ENCODE results near the gene HUWE1.
"Not testable (repeated sequence)": the region's sequence is repeated elsewhere in the genome, so short reads cannot be mapped to it uniquely, and the experiment has no call there.

Gene HUWE1

DNA sequence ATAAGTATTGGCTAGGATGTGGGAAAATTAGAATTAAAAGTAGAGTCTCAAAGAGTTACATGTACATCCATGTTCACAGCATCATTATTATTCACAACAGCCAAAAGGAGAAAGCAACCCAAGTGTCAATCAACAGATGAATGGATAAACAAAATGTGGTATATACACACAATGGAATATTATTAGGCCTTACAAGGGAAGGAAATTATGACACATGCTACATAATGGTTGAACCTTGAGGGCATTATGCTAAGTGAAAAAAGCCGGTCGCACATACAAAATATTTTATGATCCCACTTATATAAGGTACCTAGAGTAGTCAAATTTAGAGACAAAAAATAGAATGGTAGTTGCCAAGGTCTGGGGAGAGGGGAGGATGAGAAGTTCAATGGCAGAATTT, 80.1 kb downstream of the HUWE1 start:
- no peak for DNase-seq

DNA sequence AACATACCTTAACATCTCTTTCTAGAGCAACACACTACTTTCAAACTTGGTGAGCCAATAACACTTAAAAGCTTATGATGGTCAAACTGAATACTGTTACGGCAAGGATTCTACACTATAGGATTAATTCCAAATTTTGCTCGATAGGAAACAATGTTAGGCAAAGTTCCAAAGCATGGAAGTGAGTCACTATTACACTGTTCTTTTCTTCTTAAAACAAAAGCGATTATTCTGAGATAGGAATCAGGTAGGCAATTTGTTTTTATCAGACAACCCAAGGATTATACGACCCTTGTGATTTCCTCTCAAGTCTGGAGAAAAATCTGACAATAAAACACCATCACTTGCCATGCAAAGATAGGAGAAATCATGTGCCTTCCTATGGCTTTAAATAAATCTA, 81.5 kb downstream of the HUWE1 start:
- no peak for DNase-seq

DNA sequence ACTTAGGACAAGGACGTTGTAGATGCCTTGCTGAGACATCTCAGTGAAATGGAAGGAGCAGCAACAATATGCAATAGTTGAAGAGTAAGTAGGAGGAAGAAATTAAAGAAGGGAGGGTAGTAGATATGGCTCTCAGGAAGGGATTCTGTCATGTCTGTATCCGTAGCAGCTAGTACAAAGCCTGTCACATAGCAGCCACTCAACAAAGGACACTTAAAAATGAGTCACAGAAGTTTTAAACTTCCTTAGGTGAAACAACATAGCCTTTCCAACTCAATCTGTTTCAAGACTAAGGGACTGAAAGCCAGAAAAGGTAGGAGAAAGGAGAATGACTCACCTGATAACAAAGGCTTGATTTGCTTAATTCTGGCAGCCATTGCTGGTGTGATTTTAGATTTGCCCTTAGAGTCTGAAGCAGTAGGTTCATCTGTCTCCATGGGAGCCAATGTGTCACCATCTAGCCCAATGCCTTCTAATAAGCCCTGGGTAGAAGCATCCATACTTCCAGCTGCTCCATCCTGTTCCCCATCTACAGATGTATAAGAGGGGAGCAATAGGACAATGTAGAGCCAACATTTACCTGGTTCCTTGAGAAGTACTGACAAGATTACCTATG, 86.6 kb downstream of the HUWE1 start:
- DNase-seq: no peak

DNA sequence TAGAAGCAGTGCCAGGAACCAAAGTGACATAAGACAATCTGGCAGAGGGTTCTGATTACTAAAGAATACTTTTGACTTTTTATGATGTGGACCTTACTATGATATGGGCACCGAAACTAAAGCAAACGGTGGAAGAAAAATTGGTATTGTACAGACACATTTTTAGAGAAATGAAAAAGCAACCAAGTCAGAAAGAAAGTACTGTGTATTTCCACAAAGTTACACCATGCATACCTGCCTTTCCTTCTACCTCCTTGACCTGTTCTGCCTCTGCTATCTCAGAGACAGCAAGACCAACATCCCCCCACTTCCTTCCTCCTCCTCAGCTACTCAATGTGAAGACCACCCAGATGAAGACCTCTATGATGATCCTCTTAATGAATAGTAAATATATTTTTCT, 88.3 kb downstream of the HUWE1 start:
- no peak for DNase-seq

DNA sequence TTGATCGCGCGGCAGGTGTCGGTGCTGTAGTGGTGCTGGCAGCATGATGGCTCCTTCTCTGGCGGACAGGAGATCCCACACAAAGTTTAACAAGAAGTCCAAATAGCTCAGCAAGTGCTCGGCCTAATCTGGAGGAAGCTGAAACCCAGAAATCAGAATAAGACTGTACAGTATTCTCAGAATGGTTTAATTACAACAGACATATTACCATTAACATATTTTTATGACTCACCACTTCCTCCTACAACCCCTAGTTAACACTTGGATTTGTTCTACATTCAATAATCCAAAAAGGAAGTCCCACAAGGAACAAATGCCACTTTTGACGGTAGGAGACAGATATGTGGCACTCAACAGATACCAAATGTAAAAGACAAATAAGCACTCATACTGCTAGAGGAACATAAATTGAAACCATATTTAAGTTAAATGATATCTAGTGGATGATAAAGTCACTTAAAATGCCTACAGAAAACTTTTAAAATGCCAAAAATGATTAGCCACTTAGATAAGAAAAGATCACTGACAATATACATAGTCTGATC, 91.2 kb downstream of the HUWE1 start:
- DNase-seq: no peak

DNA sequence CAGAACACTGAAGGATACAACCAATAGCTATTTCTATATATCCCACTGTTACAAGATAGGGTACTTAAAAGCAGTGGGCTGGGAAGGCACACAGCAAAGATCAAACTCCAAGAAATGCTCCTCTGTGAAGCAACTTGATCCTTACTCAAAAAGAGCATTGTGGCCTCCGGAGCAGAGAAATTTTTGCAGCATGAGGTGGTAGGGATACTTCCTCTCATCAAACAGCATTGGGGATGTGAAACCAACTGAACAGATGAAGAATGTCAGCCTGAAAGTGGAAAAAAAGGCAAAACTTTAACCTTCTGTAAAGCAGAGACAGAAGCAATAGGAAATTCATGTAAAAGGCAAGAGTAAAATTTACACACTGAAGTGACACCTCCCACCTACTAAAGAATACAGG, 92.2 kb downstream of the HUWE1 start:
- DNase-seq: no peak

DNA sequence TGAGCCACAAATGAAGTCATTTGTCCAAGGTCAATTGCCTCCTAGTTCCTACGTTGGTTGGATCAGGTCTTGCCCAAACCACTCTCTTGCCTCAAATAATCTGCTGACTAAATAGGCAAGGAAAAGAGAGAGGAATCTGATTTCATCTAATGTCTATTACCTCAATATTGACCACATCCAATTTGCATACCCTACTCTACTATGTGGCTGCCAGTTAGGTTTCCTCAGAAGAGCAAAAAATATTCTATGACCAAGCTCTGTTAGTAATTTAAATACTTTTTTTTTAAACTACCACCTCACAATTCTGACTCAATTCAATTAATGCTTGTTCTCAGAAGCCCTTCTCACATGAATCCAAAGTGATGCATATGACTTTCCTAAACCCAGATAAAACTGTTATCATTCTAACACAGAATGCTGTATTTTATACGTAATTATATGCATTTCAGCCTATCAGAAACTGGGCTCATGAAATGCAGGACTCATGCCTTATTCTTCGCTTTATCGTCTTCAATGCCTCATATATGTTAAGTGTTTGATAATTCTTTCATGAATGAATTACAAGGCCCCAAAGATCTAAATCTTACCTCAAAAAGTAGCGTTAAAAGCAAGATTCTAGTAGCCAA, 98.6 kb downstream of the HUWE1 start:
- DNase-seq: no peak

DNA sequence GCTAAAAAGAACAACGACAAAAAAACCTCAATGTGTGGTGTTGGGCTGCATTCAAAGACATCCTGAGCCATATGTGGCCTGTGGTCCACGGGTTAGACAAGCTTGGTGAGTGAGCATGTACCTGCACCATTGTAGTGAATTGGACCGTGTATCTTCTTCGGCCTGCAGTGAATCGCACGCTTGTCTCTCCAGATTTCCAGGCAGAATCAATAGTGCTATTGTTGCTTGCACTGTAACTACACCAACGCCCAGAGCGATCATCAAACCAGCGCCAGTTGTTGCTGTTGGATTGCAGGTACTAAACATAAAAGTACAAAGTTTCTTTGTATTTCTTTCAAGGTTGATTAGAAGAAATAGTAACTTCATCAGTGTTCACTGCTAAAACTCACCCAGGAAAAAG, 101.6 kb downstream of the HUWE1 start:
- no peak for DNase-seq

DNA sequence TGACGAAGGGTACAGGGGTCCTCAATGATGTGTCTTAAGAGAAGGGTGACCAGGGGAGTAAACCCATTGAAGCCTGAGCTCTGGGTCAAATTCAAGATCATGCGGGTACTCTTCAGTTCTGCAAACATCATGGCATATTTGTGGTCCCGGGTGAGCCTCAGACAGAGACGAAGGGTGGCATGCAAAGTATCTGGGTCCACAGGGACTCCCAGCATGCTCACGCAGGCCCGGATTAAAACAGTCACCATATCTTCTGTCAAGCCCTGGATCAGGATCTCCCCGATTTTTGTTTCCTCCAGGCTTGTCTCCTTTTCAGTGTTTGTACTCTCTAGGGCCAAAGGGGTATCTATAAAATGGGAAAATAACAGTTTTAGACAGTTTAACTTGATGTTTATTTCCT, 102.9 kb downstream of the HUWE1 start:
- no peak for DNase-seq

DNA sequence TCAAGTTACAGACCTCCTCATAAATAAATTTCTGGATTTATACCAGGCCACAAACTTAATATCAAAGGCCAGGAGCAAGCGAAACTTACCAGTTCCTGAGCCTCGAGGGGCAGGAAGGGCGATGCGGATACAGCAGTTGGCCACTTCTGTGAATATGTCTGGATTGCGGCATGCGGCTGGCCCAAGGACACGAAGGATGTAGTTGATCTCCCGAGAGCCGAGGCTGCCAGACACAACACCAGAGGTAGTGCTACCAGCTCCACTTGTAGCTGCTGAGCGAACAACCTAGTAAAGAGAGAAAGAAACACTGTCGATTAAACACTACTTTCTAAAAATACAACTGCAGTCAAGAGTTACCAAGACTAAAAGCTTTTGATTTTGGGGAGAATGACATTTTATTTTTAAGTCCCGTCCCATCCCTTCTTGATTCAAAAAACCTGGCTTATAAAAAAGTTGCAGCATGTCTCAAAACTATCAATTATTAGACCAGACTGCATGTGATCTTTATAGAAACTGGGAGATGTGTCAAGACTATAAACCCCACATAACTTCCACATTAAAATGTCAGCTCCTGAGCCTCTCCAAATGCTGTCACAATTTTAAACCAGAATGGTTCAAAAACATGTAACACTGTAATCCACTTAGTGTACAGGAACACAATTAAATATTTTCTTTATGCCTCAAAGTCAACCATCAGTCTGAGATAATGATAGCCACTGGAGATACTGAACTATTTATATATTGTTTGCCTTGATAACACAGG, 105.6 kb downstream of the HUWE1 start:
- DNase-seq: no peak

DNA sequence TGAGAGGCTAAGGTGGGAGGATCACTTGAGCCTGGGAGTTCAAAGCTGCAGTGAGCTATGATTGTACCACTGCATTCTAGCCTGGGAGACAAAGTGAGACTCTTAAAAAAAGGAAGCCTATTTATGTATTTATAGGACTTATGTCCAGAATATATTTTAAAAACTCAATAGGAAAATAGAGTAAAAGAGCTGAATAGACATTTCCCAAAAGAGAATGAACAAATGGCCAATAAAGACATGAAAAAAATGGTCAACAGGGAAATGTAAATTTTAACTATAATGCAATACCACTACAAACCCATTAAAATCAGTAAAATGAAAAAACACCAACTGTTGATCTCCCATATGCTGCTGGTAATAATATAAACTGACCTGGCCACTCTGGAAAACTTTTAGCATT, 115.0 kb downstream of the HUWE1 start:
- DNase-seq: no peak

DNA sequence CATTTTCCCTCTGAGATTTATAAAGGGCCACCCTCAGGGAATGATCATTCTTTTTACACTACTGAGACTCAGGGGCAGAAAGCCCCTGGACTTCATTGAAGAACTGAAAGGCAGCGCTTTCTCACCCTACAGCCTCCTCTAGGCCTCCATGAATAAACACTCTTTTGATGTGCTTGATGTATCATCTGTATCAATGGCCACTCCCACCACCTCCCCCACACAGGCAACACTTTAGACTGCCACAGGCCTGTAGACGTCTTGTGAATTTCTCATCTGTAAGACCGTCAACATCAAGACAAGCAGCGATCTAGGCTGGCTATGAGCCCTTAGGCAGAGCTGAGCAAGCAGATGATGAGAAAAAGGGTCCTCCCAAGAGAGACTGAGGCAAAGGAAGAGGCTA, 123.2 kb downstream of the HUWE1 start:
- no peak for DNase-seq

DNA sequence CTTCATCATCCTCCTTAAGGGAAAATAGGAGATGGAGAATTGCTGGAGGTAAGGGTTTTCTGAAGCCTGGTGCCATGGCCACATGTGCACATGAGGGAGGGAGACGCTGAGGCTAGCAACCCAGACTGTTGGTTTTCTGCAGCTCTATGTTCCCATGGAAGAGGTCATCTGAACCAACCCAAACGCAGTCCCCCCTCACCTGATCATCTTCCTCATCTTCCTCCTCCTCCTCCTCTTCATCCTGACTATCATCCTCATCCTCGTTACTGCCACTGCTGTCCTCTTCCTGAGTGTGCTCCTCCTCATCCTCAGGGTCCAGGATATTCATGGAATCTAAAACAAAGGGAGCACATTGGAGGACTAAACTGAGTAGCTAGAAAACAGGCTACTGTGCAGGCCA, 124.6 kb downstream of the HUWE1 start:
- DNase-seq: no peak

DNA sequence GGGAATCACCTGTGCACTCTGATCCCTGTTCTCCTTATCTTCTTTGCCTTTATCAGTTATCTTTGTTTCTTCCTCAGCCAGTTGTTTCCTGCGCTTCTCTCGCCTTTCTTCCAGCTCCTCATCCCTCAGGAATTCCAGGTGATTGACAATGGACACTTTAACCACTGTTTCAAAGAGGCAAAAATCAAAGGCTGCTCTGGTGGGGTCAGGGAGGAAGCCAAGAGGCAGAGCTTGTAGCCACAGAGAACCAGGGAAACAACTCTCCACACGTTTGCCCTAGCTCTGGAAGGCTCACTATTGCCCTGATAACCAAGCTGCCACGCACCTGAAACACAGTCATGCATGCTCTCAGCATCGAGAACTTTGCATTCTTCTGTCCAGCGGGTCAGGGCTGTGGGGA, 127.9 kb downstream of the HUWE1 start:
- DNase-seq: no peak

DNA sequence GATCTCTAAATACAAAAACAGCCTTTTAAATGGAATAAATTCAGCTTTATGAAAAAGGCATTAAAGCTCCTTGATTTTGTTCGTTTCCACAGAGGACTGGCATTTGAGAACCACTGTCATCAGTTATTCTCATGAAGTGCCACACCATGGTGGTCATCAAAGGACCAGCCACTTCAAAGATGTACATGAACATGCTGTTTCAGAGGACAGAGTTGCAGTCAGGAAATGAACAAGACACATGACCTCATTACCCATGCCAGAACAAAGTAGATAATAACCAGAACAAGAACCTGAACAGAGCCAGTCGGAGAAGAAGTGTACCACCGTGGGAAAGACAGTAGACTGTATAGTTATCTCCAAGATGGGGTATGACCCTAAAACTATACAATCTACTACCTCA, 129.7 kb downstream of the HUWE1 start:
- DNase-seq: no peak

DNA sequence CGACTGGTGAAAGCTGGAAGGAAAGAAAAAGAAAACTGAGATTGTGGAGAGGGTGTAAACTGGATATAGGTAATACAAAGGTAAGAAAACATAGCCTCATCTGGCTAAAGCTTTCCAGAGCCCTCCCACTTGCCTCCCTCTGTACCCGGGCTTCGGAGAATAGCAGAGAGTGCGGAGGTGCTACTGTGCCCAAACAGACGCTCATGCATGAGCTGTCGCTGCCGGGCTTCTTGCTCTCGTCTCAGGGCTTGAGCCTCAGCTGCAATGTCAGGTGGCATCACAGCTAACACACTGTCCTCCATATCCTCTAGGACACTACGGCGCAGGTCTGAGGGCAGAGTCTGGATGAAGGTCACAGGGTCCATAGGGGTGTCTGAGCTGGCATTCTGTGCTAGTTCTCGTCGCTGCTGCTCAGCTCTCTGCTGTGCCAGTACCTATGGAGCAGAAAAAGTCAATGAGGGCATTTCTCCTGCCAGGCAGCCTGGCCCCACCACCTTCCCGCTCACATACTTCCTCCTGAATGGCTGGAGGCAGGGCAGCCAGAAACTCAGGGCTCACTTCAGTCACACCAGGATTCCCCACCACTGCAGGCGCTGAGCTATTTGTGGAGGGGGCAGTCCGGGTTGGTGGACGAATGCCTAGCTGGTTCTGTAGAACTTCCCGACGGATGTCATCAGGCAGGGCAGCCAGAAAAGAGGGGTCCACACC, 135.6 kb downstream of the HUWE1 start:
- no peak for DNase-seq

DNA sequence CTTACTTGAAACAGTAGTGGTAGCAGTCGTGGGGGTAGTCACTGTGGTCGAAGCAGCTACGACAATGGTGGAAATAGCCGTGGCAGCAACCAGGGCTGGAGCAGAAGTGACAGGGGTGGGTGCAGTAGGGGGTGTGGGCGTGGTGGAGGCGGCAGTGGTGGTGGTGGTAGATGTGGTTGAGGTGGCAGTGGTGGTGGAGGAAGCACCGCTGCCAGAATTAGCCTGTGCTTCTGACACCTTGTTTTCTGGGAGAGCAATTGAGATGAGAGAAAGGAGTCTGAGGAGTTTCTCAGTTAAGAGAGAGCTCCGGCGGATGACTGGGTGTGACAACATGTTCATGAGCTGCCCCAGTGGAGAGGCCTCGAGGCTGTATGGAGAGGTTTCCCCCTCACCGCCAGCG, 138.9 kb downstream of the HUWE1 start:
- DNase-seq: no peak

DNA sequence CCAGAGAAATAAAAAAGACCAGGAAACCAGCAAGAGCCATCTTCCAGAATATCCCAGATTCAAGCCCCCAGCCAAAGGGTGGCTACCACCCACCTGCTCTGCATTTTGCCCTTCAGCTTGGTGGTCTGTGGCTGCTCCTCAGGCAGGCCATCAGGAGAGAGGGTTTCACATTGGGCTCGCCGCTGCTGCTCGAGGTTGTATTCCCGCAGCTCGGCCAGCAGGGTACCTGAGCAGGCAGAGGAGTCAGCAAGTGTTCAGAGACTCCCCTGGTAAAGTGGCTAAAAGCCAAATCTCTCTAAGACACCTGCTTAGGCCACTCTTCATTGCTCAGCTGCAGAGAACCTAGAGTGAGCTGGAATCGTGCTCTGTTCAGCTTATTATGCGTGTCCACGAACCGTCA, 141.6 kb downstream of the HUWE1 start:
- no peak for DNase-seq

DNA sequence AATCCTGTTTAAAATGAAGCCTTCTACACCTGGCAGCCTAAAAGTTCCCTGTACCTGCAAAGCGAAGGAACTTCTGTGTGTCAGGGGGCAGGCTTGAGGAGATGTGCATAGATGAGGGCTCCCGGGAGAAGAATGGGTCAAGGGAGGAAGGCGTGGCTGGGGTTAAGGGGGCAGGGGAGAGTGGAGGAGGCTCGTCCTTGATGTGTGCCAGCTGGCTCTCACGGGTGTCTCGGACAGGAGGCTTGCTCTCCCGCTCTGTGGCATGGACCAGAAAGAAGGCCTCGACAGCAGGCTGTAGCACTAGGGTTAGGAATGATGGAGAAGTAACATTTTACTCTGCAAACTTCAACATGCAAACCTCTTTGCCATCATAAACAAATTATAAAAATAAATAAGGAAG, 147.7 kb downstream of the HUWE1 start:
- DNase-seq: no peak

DNA sequence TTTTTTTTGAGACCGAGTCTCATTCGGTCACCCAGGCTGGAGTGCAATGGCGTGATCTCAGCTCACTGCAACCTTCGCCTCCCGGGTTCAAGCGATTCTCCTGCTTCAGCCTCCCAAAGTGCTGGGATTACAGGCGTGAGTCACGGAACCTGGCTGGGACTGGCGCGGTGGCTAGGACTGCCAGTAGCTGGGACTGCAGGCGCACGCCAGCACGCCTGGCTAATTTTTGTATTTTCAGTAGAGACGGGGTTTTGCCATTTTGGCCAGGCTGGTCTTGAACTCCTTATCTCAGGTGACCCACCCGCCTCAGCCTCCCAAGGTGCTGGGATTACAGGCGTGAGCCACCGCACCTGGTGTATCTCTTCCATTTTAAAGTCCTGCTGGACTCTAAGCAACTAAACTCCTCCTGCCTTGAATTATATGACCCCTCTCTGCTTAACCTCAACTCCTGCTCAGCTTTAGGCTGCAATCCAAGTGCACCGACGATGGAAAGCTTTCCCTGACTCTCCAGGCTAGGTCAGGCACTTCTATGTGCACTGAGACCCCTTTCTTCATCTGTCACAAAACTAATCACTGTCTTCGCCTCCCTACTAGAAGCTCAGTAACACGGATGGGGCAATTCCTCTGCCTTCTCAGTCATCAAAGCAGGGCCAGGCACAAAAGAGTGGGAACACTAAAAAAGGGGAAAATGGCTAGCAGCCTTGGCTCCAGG, 155.1 kb downstream of the HUWE1 start:
- DNase-seq: not testable (repeated sequence)

DNA sequence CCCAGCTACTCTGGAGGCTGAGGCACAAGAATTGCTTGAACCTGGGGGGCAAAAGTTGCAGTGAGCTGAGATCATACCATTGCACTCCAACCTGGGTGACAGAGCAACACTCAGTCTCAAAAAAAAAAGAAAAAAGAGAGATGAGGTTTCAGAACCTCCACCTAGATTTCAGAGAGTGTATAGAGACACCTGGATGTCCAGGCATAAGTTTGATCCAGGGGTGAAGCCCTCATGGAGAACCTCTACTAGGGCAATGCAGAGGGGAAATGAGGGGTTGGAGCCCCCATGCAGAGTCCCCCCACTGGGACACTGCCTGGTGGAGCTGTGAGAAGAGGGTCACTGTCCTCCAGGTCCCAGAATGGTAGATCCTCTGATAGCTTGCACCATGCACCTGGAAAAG, 159.5 kb downstream of the HUWE1 start:
- DNase-seq: no peak

DNA sequence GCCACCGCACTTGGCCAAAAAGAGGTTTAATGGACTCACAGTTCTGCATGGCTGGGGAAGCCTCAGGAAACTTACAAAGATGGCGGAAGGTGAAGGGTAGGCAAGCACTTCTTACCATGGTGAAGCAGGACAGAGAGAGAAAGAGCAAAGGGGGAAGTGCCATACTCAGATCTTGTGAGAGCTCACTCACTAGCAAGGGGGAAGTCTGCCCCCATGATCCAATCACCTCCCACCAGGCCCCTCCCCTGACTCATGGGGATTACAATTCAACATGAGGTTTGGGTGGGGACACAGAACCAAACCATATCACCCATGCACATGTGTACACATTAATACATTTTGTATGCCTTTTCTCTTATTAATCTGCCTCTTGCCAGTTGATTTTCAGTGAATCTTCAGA, 175.2 kb downstream of the HUWE1 start:
- no peak for DNase-seq

DNA sequence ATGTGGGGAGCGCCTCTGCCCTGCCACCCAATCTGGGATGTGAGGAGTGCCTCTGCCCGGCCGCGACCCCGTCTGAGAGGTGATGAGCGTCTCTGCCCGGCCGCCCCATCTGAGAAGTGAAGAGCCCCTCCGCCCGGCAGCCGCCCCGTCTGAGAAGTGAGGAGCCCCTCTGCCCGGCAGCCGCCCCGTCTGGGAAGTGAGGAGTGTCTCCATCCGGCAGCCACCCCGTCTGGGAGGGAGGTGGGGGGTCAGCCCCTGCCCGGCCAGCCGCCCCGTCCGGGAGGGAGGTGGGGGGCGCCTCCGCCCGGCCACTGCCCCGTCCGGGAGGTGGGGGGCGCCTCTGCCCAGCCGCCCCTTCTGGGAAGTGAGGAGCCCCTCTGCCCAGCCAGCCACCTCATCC, 182.5 kb downstream of the HUWE1 start:
- DNase-seq: not testable (repeated sequence)
